UCSD-AML1 (cell line): Measurements from ENCODE around the gene DIP2C.
"Not testable (repeated sequence)": the region's sequence is repeated elsewhere in the genome, so short reads cannot be mapped to it uniquely, and the experiment has no call there.

Experiments
- DNase-seq: peaks from one replicate; lab custom pipeline; 2025; ENCODE audit not compliant: unreplicated experiment; lab: John Stamatoyannopoulos, UW

The DIP2C gene

GRCh38 chr10:367636-368035, 321.8 kb downstream of the DIP2C start:
- DNase-seq: no peak

- DNase-seq: no peak
Observed at GRCh38 chr10:366186-366585, 323.3 kb downstream of the DIP2C start.

- DNase-seq: no peak
Observed at GRCh38 chr10:364267-364775, 325.1 kb downstream of the DIP2C start.

- no peak for DNase-seq
Observed at GRCh38 chr10:363152-363551, 326.3 kb downstream of the DIP2C start.

- no peak for DNase-seq
Observed at GRCh38 chr10:361203-362081, 328.0 kb downstream of the DIP2C start.

GRCh38 chr10:360653-361052, 328.8 kb downstream of the DIP2C start:
- no peak for DNase-seq

GRCh38 chr10:359762-360161, 329.7 kb downstream of the DIP2C start:
- DNase-seq: no peak

- no peak for DNase-seq
Observed at GRCh38 chr10:359093-359492, 330.4 kb downstream of the DIP2C start.

- DNase-seq: no peak
Observed at GRCh38 chr10:357201-357950, 332.1 kb downstream of the DIP2C start.

- DNase-seq: no peak
Observed at GRCh38 chr10:356452-356851, 333.0 kb downstream of the DIP2C start.

- DNase-seq: no peak
Observed at GRCh38 chr10:354901-355617, 334.4 kb downstream of the DIP2C start.

- no peak for DNase-seq
Observed at GRCh38 chr10:352476-353235, 336.8 kb downstream of the DIP2C start.

- no peak for DNase-seq
Observed at GRCh38 chr10:351770-352334, 337.6 kb downstream of the DIP2C start.

- no peak for DNase-seq
Observed at GRCh38 chr10:350981-351501, 338.4 kb downstream of the DIP2C start.

- no peak for DNase-seq
Observed at GRCh38 chr10:349081-349480, 340.4 kb downstream of the DIP2C start.

GRCh38 chr10:348456-348855, 341.0 kb downstream of the DIP2C start:
- no peak for DNase-seq

- DNase-seq: not testable (repeated sequence)
Observed at GRCh38 chr10:347774-348173, 341.7 kb downstream of the DIP2C start.

- DNase-seq: not testable (repeated sequence)
Observed at GRCh38 chr10:347190-347589, 342.3 kb downstream of the DIP2C start.

- no peak for DNase-seq
Observed at GRCh38 chr10:344582-345200, 344.8 kb downstream of the DIP2C start.
